GM04504 (cell line): ENCODE measurements around the gene ANGEL1.

Experiments
- DNase-seq: peaks from one replicate; pipeline ENCODE4 v3.0.0-alpha.2; 2012; ENCODE audit warnings: low read depth

Gene ANGEL1

GRCh38 chr14:76812422-76813383, at the start of gene ANGEL1:
TSS of gene ANGEL1 (minus strand) at chr14:76812882. CDS start at chr14:76812827, 55 bp downstream.
- DNase-seq, result peak; percentile 83

- no peak for DNase-seq
Measured at GRCh38 chr14:76861574-76862255, 49.0 kb upstream of the ANGEL1 start.

GRCh38 chr14:76856769-76857168, 44.1 kb upstream of the ANGEL1 start:
- DNase-seq, result no peak

GRCh38 chr14:76855066-76855465, 42.4 kb upstream of the ANGEL1 start:
- no peak for DNase-seq

DNA sequence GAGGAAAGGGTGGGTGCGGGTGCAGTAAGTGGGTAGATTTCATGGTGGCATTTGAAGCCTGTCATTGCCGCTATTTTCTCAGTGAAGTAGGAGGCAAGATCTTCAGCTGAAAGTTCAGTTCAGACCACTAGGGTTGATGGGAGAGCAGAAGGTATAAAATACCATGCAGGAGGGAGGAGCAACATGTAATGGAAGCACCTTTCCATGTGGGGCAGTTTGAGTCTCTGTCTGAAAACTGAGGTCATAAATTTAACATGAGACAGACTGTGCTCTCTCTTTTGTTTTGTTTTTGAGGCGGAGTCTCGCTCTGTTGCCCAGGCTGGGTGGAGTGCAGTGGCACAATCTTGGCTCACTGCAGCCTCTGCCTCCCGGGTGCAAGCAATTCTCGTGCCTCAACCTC, 36.2 kb upstream of the ANGEL1 start:
- DNase-seq, result no peak

- no peak for DNase-seq
Measured at GRCh38 chr14:76846331-76847047, 33.8 kb upstream of the ANGEL1 start.

DNA sequence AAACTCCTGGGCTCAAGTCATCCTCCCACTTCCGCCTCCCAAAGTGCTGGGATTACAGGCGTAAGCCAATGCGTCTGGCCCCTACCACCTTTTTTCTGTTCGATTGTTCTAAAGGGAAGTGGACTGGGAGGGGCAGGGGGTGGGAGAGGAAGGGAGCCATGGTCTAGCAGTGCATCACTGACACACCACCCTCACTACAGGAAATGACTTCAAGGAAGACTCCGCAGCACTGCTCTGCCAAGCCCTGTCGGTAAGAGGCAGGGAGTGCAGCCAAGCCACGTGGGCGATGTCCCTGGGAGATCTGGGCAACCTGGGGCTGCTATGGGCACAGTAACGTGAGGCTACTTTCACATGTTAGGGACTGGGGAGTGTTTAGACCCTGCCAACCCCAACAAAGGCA, 31.5 kb upstream of the ANGEL1 start:
- DNase-seq, result no peak

GRCh38 chr14:76842414-76842813, 29.7 kb upstream of the ANGEL1 start:
- DNase-seq, result no peak

DNA sequence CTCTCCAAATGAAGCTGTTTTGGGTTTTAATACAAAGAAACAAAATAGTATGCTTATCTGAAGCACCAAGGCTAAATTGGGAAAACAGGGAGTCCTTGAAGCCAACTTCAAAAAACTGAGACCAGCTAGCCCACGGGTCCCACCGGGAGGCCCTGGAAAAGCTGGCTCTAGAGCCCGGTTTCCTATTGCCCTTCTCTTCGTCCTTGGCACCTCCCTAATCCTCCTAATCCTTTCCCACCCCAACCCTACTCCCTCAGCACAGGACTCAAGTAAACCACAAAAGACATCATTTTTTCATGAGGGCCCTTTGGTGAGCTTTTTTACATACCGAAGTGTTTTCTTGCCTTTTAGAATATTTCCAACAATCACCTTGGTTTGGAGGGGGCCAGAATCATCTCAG, 24.8 kb upstream of the ANGEL1 start:
- no peak for DNase-seq

DNA sequence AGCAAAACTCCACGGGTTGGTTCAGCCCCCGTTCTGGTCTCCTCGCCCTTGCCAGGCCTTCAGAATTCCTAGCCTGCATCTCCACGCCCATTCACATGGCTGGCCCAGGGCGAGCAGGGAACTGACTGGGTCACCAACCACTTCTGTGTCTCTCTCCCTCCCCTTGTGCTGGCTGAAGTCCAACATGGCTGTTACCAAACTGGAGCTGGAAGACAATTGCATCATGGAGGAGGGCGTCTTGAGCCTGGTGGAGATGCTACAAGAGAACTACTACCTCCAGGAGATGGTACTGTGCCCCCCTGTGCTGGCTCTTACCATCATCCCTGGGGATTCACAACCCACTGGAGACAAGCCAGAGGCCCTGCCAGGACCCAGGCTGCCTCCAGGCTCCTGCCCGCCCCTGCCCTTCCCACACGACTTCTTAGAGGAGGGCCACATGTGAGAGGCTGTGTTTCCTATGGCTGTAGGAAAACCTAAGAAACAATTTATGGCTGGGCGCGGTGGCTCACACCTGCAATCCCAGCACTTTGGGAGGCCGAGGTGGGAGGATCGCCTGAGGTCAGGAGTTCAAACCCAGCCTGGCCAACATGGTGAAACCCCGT, 23.4 kb upstream of the ANGEL1 start:
- DNase-seq, result no peak

DNA sequence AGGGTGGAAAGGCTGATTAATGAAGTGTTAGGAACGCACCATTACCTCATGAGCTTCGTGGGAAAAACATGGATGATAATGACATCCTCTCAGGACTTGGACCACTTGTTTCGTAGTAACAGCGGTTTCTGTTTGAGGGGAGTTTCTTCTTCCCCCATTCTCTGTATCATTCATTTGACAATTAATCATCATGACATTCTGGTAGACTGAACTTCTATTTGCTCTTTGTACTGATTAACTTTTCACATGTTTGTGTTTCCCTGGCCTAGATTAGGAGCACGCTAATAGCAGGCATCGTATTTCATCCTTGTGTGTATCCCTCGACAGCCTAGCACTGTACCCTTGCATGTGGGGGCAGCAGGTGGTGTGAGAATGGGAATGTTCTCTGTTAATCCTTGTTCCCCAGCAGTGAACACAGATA, 21.6 kb upstream of the ANGEL1 start:
- no peak for DNase-seq

- DNase-seq, result no peak
Measured at GRCh38 chr14:76833011-76833410, 20.3 kb upstream of the ANGEL1 start.

GRCh38 chr14:76832503-76832988, 19.9 kb upstream of the ANGEL1 start:
- no peak for DNase-seq

- no peak for DNase-seq
Measured at GRCh38 chr14:76830556-76830955, 17.9 kb upstream of the ANGEL1 start.

DNA sequence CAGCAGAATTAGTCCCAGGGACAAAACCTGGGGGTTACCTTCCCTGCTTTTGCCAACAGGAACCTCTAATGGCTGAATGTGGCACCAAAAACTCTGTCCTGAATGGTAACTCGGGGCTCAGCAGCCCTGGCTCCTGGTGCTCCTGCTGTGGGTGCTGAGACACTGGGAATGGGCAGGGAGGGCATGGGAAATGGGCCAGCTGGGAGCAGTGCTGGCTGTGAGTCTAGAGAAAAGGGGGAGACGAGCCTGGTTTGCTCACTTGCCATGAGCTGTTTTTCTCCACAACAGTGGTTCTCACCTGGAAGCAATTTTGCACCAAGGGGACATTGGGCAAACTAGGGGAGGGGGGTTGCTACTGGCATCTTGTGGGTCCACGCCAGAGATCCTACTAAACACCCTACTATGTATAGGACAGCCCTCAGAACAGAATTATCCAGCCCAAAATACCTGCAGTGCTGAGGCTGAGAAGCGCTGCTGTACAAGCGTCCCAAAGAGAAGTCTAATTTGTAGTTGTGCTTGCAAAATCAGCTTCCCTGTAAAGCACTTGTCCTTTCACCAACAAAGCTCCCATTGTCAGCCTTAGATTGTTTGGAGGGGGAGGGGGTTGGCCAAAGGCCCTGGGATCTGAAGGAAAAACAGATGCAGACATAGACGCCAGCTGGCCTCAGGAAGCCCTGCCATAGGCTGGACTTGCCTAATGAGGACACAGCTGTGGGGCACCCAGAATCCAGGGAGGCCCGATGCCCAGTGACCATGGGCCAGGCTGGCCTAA, 17.2 kb upstream of the ANGEL1 start:
- no peak for DNase-seq

DNA sequence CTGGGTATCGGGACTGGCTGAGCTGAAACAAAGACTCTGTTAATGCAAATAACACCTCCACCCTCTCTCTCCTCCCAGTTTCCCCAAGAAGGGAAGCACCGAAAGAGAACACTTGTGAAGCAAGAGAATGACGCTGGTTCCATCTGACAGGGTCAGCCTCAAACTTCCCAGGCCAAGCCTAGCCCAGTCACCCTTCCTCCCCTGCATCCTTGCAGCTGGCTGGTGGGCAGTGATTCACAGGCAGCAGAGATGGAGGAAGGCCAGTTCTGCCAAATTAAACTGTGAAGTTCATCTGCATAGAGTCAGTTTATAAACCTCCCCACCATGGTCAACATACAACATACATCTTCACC, 16.3 kb upstream of the ANGEL1 start:
- no peak for DNase-seq

DNA sequence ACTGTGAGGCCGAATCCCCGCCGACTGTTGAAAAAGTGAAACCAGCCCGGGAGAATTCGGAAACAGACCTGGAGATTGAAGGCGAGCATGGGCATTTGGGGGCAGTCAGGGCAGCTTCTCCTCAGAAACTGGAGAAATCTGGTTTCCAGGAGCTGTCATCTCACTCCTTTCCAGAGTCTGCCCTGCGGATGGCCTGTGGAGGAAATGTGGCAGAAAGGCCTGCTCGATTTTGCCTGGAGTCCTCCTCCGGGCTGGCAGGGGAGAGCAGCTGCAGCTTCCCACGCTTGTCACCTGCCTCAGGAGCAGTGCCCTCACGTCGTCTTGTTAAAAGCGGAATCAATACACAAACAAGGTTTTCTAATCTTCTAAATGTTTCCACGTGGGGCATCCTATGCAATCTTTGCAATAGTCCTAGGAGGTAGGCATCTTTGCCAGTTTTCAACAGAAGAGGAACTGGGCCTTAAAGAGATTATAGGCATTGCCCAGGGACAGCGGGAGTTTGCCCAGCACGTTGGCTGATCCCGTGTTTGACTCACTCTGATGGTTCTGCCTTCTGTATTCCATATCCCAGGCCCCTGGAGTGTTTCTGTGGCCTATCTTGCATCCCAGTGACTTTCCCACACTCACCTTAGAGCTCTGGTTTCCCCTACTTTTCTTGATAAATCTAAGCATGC, 15.8 kb upstream of the ANGEL1 start:
- no peak for DNase-seq

DNA sequence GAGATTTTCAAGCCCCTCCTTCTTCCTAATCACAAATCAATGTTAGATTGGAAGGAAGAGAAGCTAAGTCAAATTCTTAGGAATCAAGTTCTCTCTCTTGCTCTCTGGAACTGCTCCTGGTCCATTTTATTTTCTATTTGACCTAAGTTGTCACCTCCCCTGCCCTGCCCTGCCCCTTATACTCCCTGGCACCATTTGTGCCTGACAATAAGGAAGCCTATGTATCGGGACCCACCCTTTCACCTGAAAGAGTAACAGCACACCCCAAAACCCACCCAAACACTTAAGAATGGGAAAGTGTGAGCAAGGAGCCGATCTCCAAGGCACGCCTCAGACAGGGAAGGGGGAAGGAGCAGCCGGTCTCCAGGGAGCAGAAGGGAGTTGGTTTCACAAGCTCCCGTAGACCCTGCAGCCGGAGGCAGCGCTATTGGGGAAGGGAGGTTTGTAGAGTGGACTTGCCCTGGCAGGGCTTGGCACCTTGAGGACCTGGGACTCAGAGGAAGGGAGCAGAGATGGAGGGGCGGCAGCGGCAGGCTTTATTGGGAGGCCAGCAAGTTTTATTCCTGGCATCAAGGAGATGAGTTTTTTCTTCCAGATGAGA, 15.1 kb upstream of the ANGEL1 start:
- no peak for DNase-seq

DNA sequence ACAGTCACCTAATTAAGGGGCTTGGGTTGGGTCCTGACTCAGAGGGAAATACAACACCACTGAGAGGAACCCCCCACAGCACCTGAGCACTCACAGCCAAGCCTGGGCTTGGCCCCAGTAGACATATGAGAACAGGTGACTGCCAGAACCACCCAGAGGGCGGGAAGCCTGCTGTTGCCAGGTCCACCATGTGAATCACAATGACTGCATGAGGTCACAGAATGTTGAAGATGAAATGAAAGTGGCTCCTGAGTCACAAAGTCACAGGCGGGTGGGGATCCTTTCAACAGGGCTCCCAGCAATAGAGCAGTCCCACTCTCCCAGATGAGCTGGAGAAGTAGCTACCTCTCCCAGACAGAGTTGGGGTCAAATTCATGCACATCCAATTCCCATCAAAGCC, 13.4 kb upstream of the ANGEL1 start, which contains the start of gene LRRC74A:
Gene LRRC74A (plus strand): TSS at position 287 of the 400 bp plus-strand sequence. CDS start 290 bp downstream, outside the sequence.
- DNase-seq, result no peak

- no peak for DNase-seq
Measured at GRCh38 chr14:76820700-76821099, 8.0 kb upstream of the ANGEL1 start.
